Tibial artery (tissue), 4 donors: ENCODE results near the gene DCP2.

Experiments
- DNase-seq, 2 donors: peaks; one replicate each; pipeline ENCODE4 v3.0.0-alpha.2; 2019
- H3K27ac ChIP-seq, 2 donors: fragments of 200-600 bp; sonication (generic) in 1 of 2; 1 replicate in 1 of 2; 2 replicates in 1 of 2; pipeline ENCODE4 v1.5.1; 2018 to 2019; ENCODE audit warnings: mild to moderate bottlenecking in 1 of 2
- H3K27me3 ChIP-seq, 2 donors: fragments of 200-600 bp; sonication (generic) in 1 of 2; one replicate each; pipeline versions ENCODE4 v1.5.1 to v1.6.0; 2016 to 2019
- H3K36me3 ChIP-seq, 3 donors: fragments of 200-600 bp; sonication (generic) in 2 of 3; one replicate each; pipeline ENCODE4 v1.5.1; 2016 to 2019; ENCODE audit warnings: mild to moderate bottlenecking in 2 of 3
- H3K4me1 ChIP-seq, 4 donors: fragments of 200-600 bp; sonication (generic) in 2 of 4; 1 replicate in 3 of 4; 2 replicates in 1 of 4; pipeline ENCODE4 v1.5.1; 2016 to 2019
- H3K4me3 ChIP-seq, 2 donors: fragments of 200-600 bp; sonication (generic) in 1 of 2; 1 replicate in 1 of 2; 2 replicates in 1 of 2; pipeline ENCODE4 v1.5.1; 2018 to 2019; ENCODE audit warnings: mild to moderate bottlenecking in 2 of 2
- H3K9me3 ChIP-seq, 3 donors: fragments of 200-600 bp; sonication (generic) in 1 of 3; one replicate each; pipeline ENCODE4 v1.5.1; 2016 to 2019
- CTCF ChIP-seq, 2 experiments: fragments of 200-600 bp in 1 of 2; fragments of 450-650 bp in 1 of 2; IDR thresholded peaks; one replicate each; pipeline ENCODE4 v1.5.1; 2017 to 2019; ENCODE audit warnings: antibody characterized with exemption in 2 of 2, mild to moderate bottlenecking in 1 of 2, moderate library complexity in 1 of 2
- intact Hi-C: fragments of 100-400 bp; cut with DNase I; formaldehyde crosslinking; loops from one replicate; pipeline ENCODE4 v1.15.0; 2023; ENCODE audit warnings: low total_unique reads

The DCP2 gene

GRCh38 chr5:112975721-112976431, 722 bp upstream of the DCP2 start:
- H3K4me1 ChIP-seq: peaks cover 0 to 32% (median 9%) of the 10 kb centered on the region in 4 donors
- H3K27ac ChIP-seq: peak overlapping the region; percentile 86 to 93
- H3K9me3 ChIP-seq: no peaks in the 10 kb centered on the region
- TF ChIP-seq CTCF (IDR thresholded peaks at IDR 0.05): no peak
- DNase-seq: no peak
- intact Hi-C loops: loop anchor here (5.0 kb wide), 1 partner anchor 54 kb away; the partner anchor contains the start of gene REEP5
- no peaks in the 10 kb centered on the region for H3K36me3 ChIP-seq
- H3K4me3 ChIP-seq: peak overlapping the region; percentile 75 to 78
- H3K27me3 ChIP-seq: no peaks in the 10 kb centered on the region

DNA sequence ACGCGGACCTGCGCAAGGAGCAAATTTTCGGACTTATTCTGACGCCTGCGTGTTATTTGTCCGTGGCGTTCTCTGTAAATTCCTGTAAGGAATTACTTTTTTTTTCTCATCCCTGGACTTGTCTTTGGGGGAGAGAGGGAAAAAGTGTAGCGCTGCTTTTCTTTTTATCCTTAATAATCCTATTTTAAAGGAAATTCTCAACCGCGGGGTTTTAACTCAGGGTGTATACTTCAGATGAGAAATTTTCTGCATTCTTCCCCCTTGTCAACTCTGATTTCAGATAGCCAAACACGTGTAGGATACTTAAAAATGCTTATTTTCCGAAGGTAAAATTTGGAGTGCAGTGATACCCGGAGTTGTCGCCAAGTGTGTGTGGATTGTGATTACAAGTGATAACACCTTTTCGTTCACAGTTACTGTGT, 853 bp downstream of the DCP2 start:
- H3K27ac ChIP-seq: peak overlapping the region; percentile 86 to 93
- H3K9me3 ChIP-seq: no peaks in the 10 kb centered on the region
- H3K27me3 ChIP-seq: no peaks in the 10 kb centered on the region
- peaks cover 0 to 32% (median 10%) of the 10 kb centered on the region in 4 donors for H3K4me1 ChIP-seq
- intact Hi-C loops: loop anchor here (5.0 kb wide), 1 partner anchor 55 kb away; the partner anchor contains the start of gene REEP5
- no peaks in the 10 kb centered on the region for H3K36me3 ChIP-seq
- H3K4me3 ChIP-seq: peak overlapping the region; percentile 75 to 78
- DNase-seq: no peak
- no peak for TF ChIP-seq CTCF (IDR thresholded peaks at IDR 0.05)

DNA sequence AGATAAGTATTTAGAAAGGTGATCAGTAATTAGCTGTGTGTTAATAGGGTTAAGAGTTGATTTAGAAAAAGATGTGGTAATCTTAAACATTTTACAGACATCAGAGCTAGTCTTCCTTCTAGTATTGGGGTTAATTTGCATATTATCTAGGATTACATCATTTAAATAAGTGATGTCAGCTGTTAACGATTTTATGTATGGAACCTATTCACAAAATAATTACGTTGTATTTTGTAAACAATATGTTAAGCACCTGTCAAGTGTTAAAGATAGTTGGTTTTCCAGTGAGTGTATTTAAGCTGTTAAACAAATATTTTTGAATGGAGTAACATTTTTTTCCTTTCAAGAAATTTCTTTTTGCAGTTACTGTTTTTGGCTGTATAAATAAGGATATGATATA, 2.2 kb downstream of the DCP2 start:
- Histone ChIP-seq H3K4me1 (peaks cover 0 to 32% (median 15%) of the 10 kb centered on the region in 4 donors), H3K9me3 (no peaks in the 10 kb centered on the region), H3K27me3 (no peaks in the 10 kb centered on the region), H3K36me3 (no peaks in the 10 kb centered on the region), H3K27ac (no peak overlapping the region), H3K4me3 (no peak overlapping the region)
- TF ChIP-seq CTCF (IDR thresholded peaks at IDR 0.05): no peak
- intact Hi-C loops: loop anchor here (5.0 kb wide), 1 partner anchor 57 kb away; the partner anchor contains the start of gene REEP5
- no peak for DNase-seq

- Histone ChIP-seq H3K36me3 (no peaks in the 10 kb centered on the region), H3K4me3 (no peak overlapping the region), H3K27me3 (no peaks in the 10 kb centered on the region), H3K27ac (no peak overlapping the region), H3K9me3 (no peaks in the 10 kb centered on the region), H3K4me1 (peaks cover 0 to 32% (median 15%) of the 10 kb centered on the region in 4 donors)
- intact Hi-C loops: loop anchor here (5.0 kb wide), 1 partner anchor 57 kb away; the partner anchor contains the start of gene REEP5
- no peak for DNase-seq
- TF ChIP-seq CTCF (IDR thresholded peaks at IDR 0.05): no peak
Observed at GRCh38 chr5:112979723-112980122, 3.1 kb downstream of the DCP2 start.

DNA sequence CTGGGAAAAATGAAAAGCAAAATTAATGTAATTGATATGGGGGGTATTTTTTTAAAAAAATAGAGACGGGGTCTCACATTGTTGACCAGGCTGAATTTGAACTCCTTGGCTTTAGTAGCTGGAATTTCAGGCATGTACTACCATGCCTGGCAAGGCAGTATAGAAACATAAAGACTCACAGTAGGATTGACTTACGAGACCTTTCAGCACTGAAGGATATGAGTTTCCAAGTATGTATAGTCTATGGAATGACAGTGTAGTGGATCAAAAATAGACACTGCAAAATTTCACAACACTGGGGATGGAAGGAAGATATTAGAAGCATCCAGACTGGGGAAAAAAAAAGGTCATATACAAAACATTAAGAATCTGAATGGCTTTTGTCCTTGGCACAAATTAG, 6.8 kb downstream of the DCP2 start:
- intact Hi-C loops: no loop called here
- no peak for TF ChIP-seq CTCF (IDR thresholded peaks at IDR 0.05)
- Histone ChIP-seq H3K4me3 (no peak overlapping the region), H3K27me3 (no peaks in the 10 kb centered on the region), H3K27ac (no peak overlapping the region), H3K9me3 (no peaks in the 10 kb centered on the region), H3K36me3 (peaks cover 0 to 6% (median 0%) of the 10 kb centered on the region in 3 donors), H3K4me1 (peaks cover 0 to 21% (median 10%) of the 10 kb centered on the region in 4 donors)
- DNase-seq: no peak
